Measurements from ENCODE around the gene ABHD5. TPM values are rescaled to one million over a fixed set of nuclear protein-coding genes. Genes with fewer than 3 reads are reported as not detected.

Gene ABHD5
- total RNA-seq, 1 donor: 37.6 TPM

DNA sequence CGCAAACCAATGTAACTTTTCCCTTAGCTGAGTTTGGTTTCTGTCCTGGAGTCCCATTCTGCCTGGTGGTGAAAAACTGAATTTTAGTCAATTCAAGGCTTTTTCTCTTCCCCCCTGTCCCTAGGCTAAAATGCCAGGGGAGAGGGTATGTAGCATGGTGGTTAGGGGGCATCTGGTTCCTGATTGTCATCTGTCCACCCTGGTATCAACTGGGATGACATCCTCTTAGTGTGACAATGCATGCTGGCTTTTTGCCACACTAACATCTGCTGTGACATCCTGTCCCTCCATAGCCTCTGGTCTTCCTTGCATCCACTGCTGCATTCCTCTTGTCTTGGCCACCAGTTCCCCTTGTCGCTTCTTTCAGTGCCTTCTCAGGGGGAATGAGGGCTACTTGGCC is 73.7 kb downstream of the ABHD5 start:
- no peak overlapping the region for H2AFZ ChIP-seq (ENCODE audit: low read length)
- no peak overlapping the region for H3K4me2 ChIP-seq (ENCODE audit: insufficient read depth, low read length)
- H3K4me1 ChIP-seq (ENCODE audit: insufficient read depth, low read length): peaks cover 42% of the 10 kb centered on the region
- no peaks in the 10 kb centered on the region for H3K27me3 ChIP-seq (ENCODE audit: insufficient read depth, low read length)
- no peak overlapping the region for H3K4me3 ChIP-seq (ENCODE audit: insufficient read depth, low read length)
- no peaks in the 10 kb centered on the region for H3K79me2 ChIP-seq (ENCODE audit: insufficient read depth, low read length)
- H3K9me3 ChIP-seq (ENCODE audit: low read depth, low read length): no peaks in the 10 kb centered on the region
- DNase-seq (ENCODE audit: insufficient read length, low spot score, missing footprints): no peak
- no peaks in the 10 kb centered on the region for H3K36me3 ChIP-seq (ENCODE audit: insufficient read depth, low read length)
- H3K27ac ChIP-seq (ENCODE audit: low read depth, low read length): no peak overlapping the region
- TF ChIP-seq, protein P1, sequence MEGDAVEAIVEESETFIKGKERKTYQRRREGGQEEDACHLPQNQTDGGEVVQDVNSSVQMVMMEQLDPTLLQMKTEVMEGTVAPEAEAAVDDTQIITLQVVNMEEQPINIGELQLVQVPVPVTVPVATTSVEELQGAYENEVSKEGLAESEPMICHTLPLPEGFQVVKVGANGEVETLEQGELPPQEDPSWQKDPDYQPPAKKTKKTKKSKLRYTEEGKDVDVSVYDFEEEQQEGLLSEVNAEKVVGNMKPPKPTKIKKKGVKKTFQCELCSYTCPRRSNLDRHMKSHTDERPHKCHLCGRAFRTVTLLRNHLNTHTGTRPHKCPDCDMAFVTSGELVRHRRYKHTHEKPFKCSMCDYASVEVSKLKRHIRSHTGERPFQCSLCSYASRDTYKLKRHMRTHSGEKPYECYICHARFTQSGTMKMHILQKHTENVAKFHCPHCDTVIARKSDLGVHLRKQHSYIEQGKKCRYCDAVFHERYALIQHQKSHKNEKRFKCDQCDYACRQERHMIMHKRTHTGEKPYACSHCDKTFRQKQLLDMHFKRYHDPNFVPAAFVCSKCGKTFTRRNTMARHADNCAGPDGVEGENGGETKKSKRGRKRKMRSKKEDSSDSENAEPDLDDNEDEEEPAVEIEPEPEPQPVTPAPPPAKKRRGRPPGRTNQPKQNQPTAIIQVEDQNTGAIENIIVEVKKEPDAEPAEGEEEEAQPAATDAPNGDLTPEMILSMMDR (IDR thresholded peaks at IDR 0.05; ENCODE audit: extremely low read depth, low read depth, low read length): no peak
- H4K20me1 ChIP-seq (ENCODE audit: insufficient read depth, low read length): no peaks in the 10 kb centered on the region

DNA sequence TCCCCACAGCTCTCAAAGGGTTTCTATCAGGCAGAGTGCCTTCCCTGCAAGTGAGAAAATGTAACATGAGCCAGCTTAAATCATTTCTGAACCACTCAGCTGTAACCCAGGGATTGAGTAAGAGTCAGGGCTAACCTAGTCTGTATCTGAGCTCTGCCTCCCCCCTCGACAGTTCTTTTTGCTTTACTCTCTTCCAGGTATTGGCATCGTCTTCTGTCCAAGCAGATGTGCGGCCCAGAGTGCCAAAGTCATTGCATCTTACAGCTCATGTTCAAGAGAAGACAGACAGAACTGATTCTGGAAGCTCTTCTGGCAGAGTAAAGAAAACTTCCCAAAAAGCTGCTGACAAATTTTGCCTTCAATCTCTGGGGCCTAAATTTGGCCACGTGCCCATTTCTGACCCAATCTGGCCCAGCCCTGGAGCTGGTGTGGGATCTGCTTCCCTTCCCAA is 74.8 kb downstream of the ABHD5 start:
- Histone ChIP-seq H3K4me3 (ENCODE audit: insufficient read depth, low read length) (peak overlapping the region; percentile 9), H3K9me3 (ENCODE audit: low read depth, low read length) (no peaks in the 10 kb centered on the region), H3K79me2 (ENCODE audit: insufficient read depth, low read length) (no peaks in the 10 kb centered on the region), H3K36me3 (ENCODE audit: insufficient read depth, low read length) (no peaks in the 10 kb centered on the region), H4K20me1 (ENCODE audit: insufficient read depth, low read length) (no peaks in the 10 kb centered on the region), H2AFZ (ENCODE audit: low read length) (peak overlapping the region; percentile 15), H3K27me3 (ENCODE audit: insufficient read depth, low read length) (no peaks in the 10 kb centered on the region), H3K4me1 (ENCODE audit: insufficient read depth, low read length) (peaks cover 42% of the 10 kb centered on the region), H3K27ac (ENCODE audit: low read depth, low read length) (peak overlapping the region; percentile 50), H3K4me2 (ENCODE audit: insufficient read depth, low read length) (peak overlapping the region; percentile 25)
- DNase-seq (ENCODE audit: insufficient read length, low spot score, missing footprints): no peak
- TF ChIP-seq, protein P1 (IDR thresholded peaks at IDR 0.05; ENCODE audit: extremely low read depth, low read depth, low read length): no peak

DNA sequence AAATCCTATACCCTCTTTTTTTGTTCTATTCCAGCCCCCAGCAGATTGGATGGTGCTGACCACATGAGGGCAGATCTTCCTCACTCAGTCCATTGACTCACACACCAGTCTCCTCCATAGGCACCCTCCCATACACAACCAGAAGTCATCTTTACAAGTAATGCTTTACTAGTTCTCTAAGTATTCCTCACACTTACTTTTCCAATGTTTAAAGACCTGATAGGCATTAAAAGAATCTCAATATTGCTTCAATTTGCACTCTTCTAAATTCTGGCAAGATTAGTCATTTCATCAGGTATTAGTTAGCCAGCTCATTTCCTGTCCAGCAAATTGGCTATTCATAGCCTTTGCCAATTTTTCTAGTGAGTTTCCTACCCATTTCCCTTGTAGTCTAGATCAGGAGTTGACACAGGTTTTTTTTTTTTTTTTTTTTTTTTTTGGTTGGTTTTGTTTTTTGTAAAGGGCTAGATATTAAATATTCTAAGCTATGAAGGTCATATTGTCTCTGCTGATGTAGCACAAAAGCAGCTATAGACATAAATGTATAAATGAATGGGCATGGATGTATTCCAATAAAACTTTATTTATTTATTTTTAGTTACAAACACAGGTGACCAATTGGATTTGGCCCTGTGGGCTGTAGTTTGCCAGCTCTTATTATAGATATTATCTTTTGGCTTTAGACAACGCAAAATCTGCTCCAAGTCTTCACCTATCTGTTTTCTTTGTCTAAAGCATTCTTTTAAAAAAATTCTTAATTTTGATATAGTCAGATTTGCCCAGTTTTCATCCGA is 76.1 kb downstream of the ABHD5 start:
- H3K4me3 ChIP-seq (ENCODE audit: insufficient read depth, low read length): no peak overlapping the region
- no peaks in the 10 kb centered on the region for H3K27me3 ChIP-seq (ENCODE audit: insufficient read depth, low read length)
- H3K9me3 ChIP-seq (ENCODE audit: low read depth, low read length): no peaks in the 10 kb centered on the region
- H3K4me1 ChIP-seq (ENCODE audit: insufficient read depth, low read length): peaks cover 44% of the 10 kb centered on the region
- no peak overlapping the region for H2AFZ ChIP-seq (ENCODE audit: low read length)
- H3K27ac ChIP-seq (ENCODE audit: low read depth, low read length): peak overlapping the region; percentile 50
- H4K20me1 ChIP-seq (ENCODE audit: insufficient read depth, low read length): no peaks in the 10 kb centered on the region
- no peak overlapping the region for H3K4me2 ChIP-seq (ENCODE audit: insufficient read depth, low read length)
- peak; percentile 80 for DNase-seq (ENCODE audit: insufficient read length, low spot score, missing footprints)
- H3K79me2 ChIP-seq (ENCODE audit: insufficient read depth, low read length): no peaks in the 10 kb centered on the region
- no peaks in the 10 kb centered on the region for H3K36me3 ChIP-seq (ENCODE audit: insufficient read depth, low read length)
- TF ChIP-seq, protein P1 (IDR thresholded peaks at IDR 0.05; ENCODE audit: extremely low read depth, low read depth, low read length): no peak

DNA sequence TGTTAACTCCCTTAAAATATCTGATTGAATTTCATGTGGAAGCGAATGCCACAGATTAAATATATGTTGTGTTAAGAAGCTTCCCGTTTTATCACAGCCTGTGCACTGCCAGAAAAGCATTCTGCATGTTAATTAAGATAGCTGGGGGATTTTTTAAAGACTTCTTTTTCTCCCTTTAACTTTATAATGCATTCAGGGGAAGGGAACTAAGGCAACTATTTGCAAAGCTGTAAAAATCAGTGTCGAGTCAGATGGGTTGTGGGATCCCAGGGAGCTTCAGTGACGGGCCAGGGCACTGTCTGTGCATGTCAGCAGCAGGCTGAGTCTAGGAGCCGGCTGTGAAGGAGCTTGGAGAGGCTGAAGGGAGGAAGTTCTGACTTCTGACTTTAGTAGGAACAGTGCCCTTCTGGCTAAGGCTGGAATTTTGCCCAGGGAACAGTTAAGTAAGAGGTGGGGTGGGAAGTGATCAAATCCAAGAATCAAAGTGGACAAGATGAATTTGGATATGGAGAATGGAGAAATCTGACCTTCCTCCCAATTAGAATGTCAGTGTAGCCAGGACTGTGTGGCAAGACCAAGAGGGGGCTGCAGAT is 77.7 kb downstream of the ABHD5 start:
- Histone ChIP-seq H3K4me2 (ENCODE audit: insufficient read depth, low read length) (peak overlapping the region; percentile 86), H2AFZ (ENCODE audit: low read length) (peak overlapping the region; percentile 85), H3K4me3 (ENCODE audit: insufficient read depth, low read length) (no peak overlapping the region), H3K79me2 (ENCODE audit: insufficient read depth, low read length) (no peaks in the 10 kb centered on the region), H4K20me1 (ENCODE audit: insufficient read depth, low read length) (no peaks in the 10 kb centered on the region), H3K36me3 (ENCODE audit: insufficient read depth, low read length) (no peaks in the 10 kb centered on the region), H3K27me3 (ENCODE audit: insufficient read depth, low read length) (no peaks in the 10 kb centered on the region), H3K27ac (ENCODE audit: low read depth, low read length) (peak overlapping the region; percentile 52), H3K9me3 (ENCODE audit: low read depth, low read length) (no peaks in the 10 kb centered on the region), H3K4me1 (ENCODE audit: insufficient read depth, low read length) (peaks cover 44% of the 10 kb centered on the region)
- TF ChIP-seq, protein P1 (IDR thresholded peaks at IDR 0.05; ENCODE audit: extremely low read depth, low read depth, low read length): no peak
- no peak for DNase-seq (ENCODE audit: insufficient read length, low spot score, missing footprints)

Data from osteoblast (primary cell).